ENCODE measurements around the gene MTERF4. TPM values are rescaled to one million over a fixed set of nuclear protein-coding genes. Genes with fewer than 3 reads are reported as not detected.

Gene MTERF4
- total and polyA plus RNA-seq, 4 donors: 24.4 to 38.4 (median 31.4) TPM

GRCh38 chr2:241136661-241137260 lies 34.7 kb upstream of the MTERF4 start:
- WGBS, 2 donors: 96 to 97% methylated on average over 25 of the region's 25 CpGs
- Histone ChIP-seq H3K4me1 (ENCODE audit: control insufficient read depth in 1 of 2, insufficient read depth in 2 of 2, low read length in 2 of 2) (no peaks in the 10 kb centered on the region), H3K4me3 (ENCODE audit: low read length in 2 of 2) (no peak overlapping the region), H3K27ac (ENCODE audit: low read depth in 1 of 2, low read length in 2 of 2) (no peak overlapping the region), H3K9me3 (ENCODE audit: control insufficient read depth, low read length) (no peaks in the 10 kb centered on the region), H3K36me3 (ENCODE audit: control insufficient read depth in 1 of 2, insufficient read depth in 2 of 2, low read length in 1 of 2) (no peaks in the 10 kb centered on the region), H3K27me3 (ENCODE audit: control insufficient read depth in 1 of 2, insufficient read depth in 2 of 2, low read length in 1 of 2) (no peaks in the 10 kb centered on the region)
- peak in 1 of 2 donors; percentile 40 for DNase-seq
- no peak for ATAC-seq (ENCODE audit: low FRiP score)
- intact Hi-C loops (cut with DNase I): no loop called here

GRCh38 chr2:241136191-241136590 lies 34.1 kb upstream of the MTERF4 start:
- Histone ChIP-seq H3K4me1 (ENCODE audit: control insufficient read depth in 1 of 2, insufficient read depth in 2 of 2, low read length in 2 of 2) (no peaks in the 10 kb centered on the region), H3K36me3 (ENCODE audit: control insufficient read depth in 1 of 2, insufficient read depth in 2 of 2, low read length in 1 of 2) (no peaks in the 10 kb centered on the region), H3K27me3 (ENCODE audit: control insufficient read depth in 1 of 2, insufficient read depth in 2 of 2, low read length in 1 of 2) (no peaks in the 10 kb centered on the region), H3K4me3 (ENCODE audit: low read length in 2 of 2) (no peak overlapping the region), H3K9me3 (ENCODE audit: control insufficient read depth, low read length) (no peaks in the 10 kb centered on the region), H3K27ac (ENCODE audit: low read depth in 1 of 2, low read length in 2 of 2) (no peak overlapping the region)
- intact Hi-C loops (cut with DNase I): no loop called here
- peak in 1 of 2 donors; percentile 39 for DNase-seq
- 96% methylated on average over 8 of the region's 8 CpGs for WGBS, 2 donors
- no peak for ATAC-seq (ENCODE audit: low FRiP score)

GRCh38 chr2:241135737-241136136 lies 33.6 kb upstream of the MTERF4 start:
- Histone ChIP-seq H3K4me1 (ENCODE audit: control insufficient read depth in 1 of 2, insufficient read depth in 2 of 2, low read length in 2 of 2) (no peaks in the 10 kb centered on the region), H3K9me3 (ENCODE audit: control insufficient read depth, low read length) (no peaks in the 10 kb centered on the region), H3K36me3 (ENCODE audit: control insufficient read depth in 1 of 2, insufficient read depth in 2 of 2, low read length in 1 of 2) (no peaks in the 10 kb centered on the region), H3K27me3 (ENCODE audit: control insufficient read depth in 1 of 2, insufficient read depth in 2 of 2, low read length in 1 of 2) (no peaks in the 10 kb centered on the region), H3K27ac (ENCODE audit: low read depth in 1 of 2, low read length in 2 of 2) (no peak overlapping the region), H3K4me3 (ENCODE audit: low read length in 2 of 2) (no peak overlapping the region)
- ATAC-seq (ENCODE audit: low FRiP score): no peak
- peak in 1 of 2 donors; percentile 49 for DNase-seq
- WGBS, 2 donors: 78 to 82% methylated on average over 9 of the region's 9 CpGs
- intact Hi-C loops (cut with DNase I): no loop called here

GRCh38 chr2:241134711-241135110 lies 32.6 kb upstream of the MTERF4 start:
- no peaks in the 10 kb centered on the region for H3K4me1 ChIP-seq (ENCODE audit: control insufficient read depth in 1 of 2, insufficient read depth in 2 of 2, low read length in 2 of 2)
- ATAC-seq (ENCODE audit: low FRiP score) (no peak), DNase-seq (peak in 1 of 2 donors; percentile 64)
- intact Hi-C loops (cut with DNase I): no loop called here
- WGBS, 2 donors: 92 to 93% methylated on average over 7 of the region's 7 CpGs
- no peak overlapping the region for H3K4me3 ChIP-seq (ENCODE audit: low read length in 2 of 2)
- no peaks in the 10 kb centered on the region for H3K9me3 ChIP-seq (ENCODE audit: control insufficient read depth, low read length)
- H3K27me3 ChIP-seq (ENCODE audit: control insufficient read depth in 1 of 2, insufficient read depth in 2 of 2, low read length in 1 of 2): no peaks in the 10 kb centered on the region
- H3K27ac ChIP-seq (ENCODE audit: low read depth in 1 of 2, low read length in 2 of 2): no peak overlapping the region
- no peaks in the 10 kb centered on the region for H3K36me3 ChIP-seq (ENCODE audit: control insufficient read depth in 1 of 2, insufficient read depth in 2 of 2, low read length in 1 of 2)

- no peaks in the 10 kb centered on the region for H3K27me3 ChIP-seq (ENCODE audit: control insufficient read depth in 1 of 2, insufficient read depth in 2 of 2, low read length in 1 of 2)
- no peaks in the 10 kb centered on the region for H3K4me1 ChIP-seq (ENCODE audit: control insufficient read depth in 1 of 2, insufficient read depth in 2 of 2, low read length in 2 of 2)
- H3K9me3 ChIP-seq (ENCODE audit: control insufficient read depth, low read length): no peaks in the 10 kb centered on the region
- no peak overlapping the region for H3K27ac ChIP-seq (ENCODE audit: low read depth in 1 of 2, low read length in 2 of 2)
- H3K36me3 ChIP-seq (ENCODE audit: control insufficient read depth in 1 of 2, insufficient read depth in 2 of 2, low read length in 1 of 2): no peaks in the 10 kb centered on the region
- ATAC-seq (ENCODE audit: low FRiP score): no peak
- WGBS, 2 donors: 94 to 97% methylated on average over 10 of the region's 10 CpGs
- no peak overlapping the region for H3K4me3 ChIP-seq (ENCODE audit: low read length in 2 of 2)
- intact Hi-C loops (cut with DNase I): no loop called here
- DNase-seq: no peak
Observed at GRCh38 chr2:241133436-241133820, 31.3 kb upstream of the MTERF4 start.

GRCh38 chr2:241132538-241133435 lies 30.7 kb upstream of the MTERF4 start:
- intact Hi-C loops (cut with DNase I): no loop called here
- 92 to 93% methylated on average over 14 of the region's 14 CpGs for WGBS, 2 donors
- no peaks in the 10 kb centered on the region for H3K27me3 ChIP-seq (ENCODE audit: control insufficient read depth in 1 of 2, insufficient read depth in 2 of 2, low read length in 1 of 2)
- no peak for ATAC-seq (ENCODE audit: low FRiP score)
- H3K4me1 ChIP-seq (ENCODE audit: control insufficient read depth in 1 of 2, insufficient read depth in 2 of 2, low read length in 2 of 2): no peaks in the 10 kb centered on the region
- peak in 1 of 2 donors; percentile 60 for DNase-seq
- no peaks in the 10 kb centered on the region for H3K9me3 ChIP-seq (ENCODE audit: control insufficient read depth, low read length)
- H3K27ac ChIP-seq (ENCODE audit: low read depth in 1 of 2, low read length in 2 of 2): no peak overlapping the region
- H3K4me3 ChIP-seq (ENCODE audit: low read length in 2 of 2): no peak overlapping the region
- H3K36me3 ChIP-seq (ENCODE audit: control insufficient read depth in 1 of 2, insufficient read depth in 2 of 2, low read length in 1 of 2): no peaks in the 10 kb centered on the region

GRCh38 chr2:241131531-241131930 lies 29.4 kb upstream of the MTERF4 start:
- Histone ChIP-seq H3K9me3 (ENCODE audit: control insufficient read depth, low read length) (no peaks in the 10 kb centered on the region), H3K4me1 (ENCODE audit: control insufficient read depth in 1 of 2, insufficient read depth in 2 of 2, low read length in 2 of 2) (no peaks in the 10 kb centered on the region), H3K4me3 (ENCODE audit: low read length in 2 of 2) (no peak overlapping the region), H3K27ac (ENCODE audit: low read depth in 1 of 2, low read length in 2 of 2) (no peak overlapping the region), H3K36me3 (ENCODE audit: control insufficient read depth in 1 of 2, insufficient read depth in 2 of 2, low read length in 1 of 2) (no peaks in the 10 kb centered on the region), H3K27me3 (ENCODE audit: control insufficient read depth in 1 of 2, insufficient read depth in 2 of 2, low read length in 1 of 2) (no peaks in the 10 kb centered on the region)
- intact Hi-C loops (cut with DNase I): no loop called here
- no peak for ATAC-seq (ENCODE audit: low FRiP score)
- DNase-seq: no peak
- 94 to 96% methylated on average over 7 of the region's 7 CpGs for WGBS, 2 donors

- 92 to 95% methylated on average over 16 of the region's 16 CpGs for WGBS, 2 donors
- peak in 1 of 2 donors; percentile 74 for DNase-seq
- Histone ChIP-seq H3K27me3 (ENCODE audit: control insufficient read depth in 1 of 2, insufficient read depth in 2 of 2, low read length in 1 of 2) (no peaks in the 10 kb centered on the region), H3K4me1 (ENCODE audit: control insufficient read depth in 1 of 2, insufficient read depth in 2 of 2, low read length in 2 of 2) (no peaks in the 10 kb centered on the region), H3K36me3 (ENCODE audit: control insufficient read depth in 1 of 2, insufficient read depth in 2 of 2, low read length in 1 of 2) (no peaks in the 10 kb centered on the region), H3K9me3 (ENCODE audit: control insufficient read depth, low read length) (no peaks in the 10 kb centered on the region), H3K27ac (ENCODE audit: low read depth in 1 of 2, low read length in 2 of 2) (no peak overlapping the region), H3K4me3 (ENCODE audit: low read length in 2 of 2) (no peak overlapping the region)
- intact Hi-C loops (cut with DNase I): no loop called here
- no peak for ATAC-seq (ENCODE audit: low FRiP score)
Observed at GRCh38 chr2:241130316-241130715, 28.2 kb upstream of the MTERF4 start.
